A172 (cell line): ENCODE results near the gene MACROH2A1. TPM values are rescaled to one million over a fixed set of nuclear protein-coding genes. Genes with fewer than 3 reads are reported as not detected.
"Not testable (repeated sequence)": the region's sequence is repeated elsewhere in the genome, so short reads cannot be mapped to it uniquely, and the experiment has no call there.

ENCODE experiments used
- DNase-seq: peaks from one replicate; pipeline ENCODE4 v3.0.0-alpha.2; 2015; ENCODE audit warnings: low spot score
- total RNA-seq: library from RNA; depleted of rRNA; stranded (reverse); fragments of >200 nt; shearing (Covaris generic); gene quantifications from 2 replicates; pipeline ENCODE4 v1.2.3, GENCODE V29; 2014

MACROH2A1 gene
- total RNA-seq, 1 experiment from 2014 or later: 388 TPM

DNA sequence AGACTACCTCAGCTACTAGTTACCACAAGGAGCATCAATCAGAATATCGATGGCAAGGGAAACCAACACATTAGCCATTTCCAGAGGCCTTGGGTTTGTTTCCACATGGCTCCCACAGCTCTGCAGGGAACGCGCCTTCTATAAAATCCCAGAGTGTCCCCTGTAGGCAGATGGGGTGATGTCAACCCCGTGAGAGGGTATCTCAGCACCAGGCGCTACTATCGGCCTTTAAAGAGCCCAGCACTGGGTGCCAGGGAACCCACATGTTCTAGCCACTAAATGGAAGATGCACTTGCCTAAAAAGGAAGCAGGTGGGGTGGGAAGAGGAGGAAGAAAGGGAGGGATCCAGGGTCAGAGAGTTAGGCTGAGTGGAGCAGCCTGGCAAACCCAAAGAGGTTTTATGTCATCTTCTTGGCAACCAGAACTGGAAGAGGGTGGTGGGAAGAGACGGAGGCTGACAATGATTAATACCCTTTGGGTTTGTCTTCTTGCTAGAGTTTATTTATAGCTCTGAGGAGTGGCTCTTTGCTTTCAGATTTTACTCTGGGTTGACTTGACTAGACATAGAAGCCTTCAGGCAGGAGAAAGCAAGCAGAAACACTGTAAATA, 19.9 kb downstream of the MACROH2A1 start:
- peak; percentile 13 for DNase-seq

DNA sequence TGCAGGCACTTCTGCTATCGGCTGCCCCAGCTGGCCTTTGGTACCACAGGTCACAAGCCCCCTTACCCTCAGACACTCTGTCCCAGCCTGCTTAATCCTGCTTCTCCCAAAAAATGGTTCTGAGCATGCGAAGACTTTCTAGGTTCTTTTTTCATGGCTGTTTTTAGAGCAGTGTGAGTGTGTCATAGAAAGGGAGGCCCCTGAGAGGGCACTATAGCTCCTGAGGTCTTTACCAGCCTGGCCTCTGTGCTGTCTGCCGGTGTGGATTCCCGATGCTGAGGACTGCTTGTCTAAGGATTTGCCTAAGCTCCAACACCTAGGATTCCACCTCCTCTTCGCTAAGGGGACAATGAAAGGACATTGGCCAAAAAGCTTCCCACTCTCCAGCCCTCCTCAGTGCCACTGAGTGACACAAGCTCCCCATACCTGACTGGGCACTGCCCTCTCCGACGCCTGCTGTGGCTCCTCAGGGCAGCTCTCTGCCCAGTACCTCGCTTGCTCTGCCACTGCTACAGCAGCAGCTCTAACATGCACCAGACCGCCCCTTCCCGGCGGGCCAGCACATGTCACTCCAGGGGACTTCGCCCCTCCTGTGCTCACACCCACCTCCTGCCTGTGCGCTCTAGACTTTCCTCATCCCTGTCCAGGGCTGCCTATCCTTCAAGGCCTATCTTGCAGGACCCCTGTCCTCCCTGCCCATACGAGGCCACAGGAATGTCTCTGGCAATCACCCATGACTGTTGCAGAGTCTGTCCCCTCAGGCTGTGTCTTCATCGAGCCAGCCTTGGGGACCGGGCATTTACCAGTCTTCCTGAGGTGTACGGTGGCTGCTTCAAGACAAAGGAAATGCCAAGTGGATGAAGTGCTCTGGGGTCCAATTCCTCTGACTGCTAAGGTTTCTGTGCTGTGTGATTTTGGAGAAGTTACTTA, 21.0 kb downstream of the MACROH2A1 start:
- no peak for DNase-seq

DNA sequence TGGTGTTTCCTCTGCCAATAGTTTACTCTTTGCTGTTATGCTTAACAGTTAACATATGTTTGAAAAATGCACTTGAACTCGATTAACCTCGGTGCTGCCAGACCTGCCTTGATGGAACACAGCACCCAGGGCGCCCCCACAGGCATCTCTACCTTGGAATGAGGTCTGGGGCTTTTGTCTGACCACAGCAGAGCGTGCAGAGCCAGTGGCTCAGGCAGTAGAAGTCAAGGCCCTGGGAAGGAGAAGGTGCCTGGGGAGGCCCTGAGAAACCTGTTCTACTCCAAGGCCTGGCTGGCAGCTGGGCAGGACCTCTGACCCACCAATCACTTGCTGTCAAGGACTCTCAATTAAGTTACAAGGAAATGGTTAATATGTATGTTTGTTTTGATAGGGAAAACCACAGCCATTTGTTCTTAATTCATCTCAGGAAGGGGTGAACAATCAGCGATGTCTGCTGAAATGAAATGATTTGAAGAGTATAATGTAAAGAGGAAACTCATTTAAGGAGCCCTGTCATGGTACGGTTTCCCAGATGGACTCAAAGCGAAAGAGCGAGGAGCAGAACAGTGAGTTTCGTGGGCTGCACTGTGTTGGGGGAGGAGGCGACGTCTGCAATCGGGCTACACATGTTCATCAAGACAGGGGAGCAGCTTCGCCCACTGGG, 21.9 kb downstream of the MACROH2A1 start:
- DNase-seq: no peak

DNA sequence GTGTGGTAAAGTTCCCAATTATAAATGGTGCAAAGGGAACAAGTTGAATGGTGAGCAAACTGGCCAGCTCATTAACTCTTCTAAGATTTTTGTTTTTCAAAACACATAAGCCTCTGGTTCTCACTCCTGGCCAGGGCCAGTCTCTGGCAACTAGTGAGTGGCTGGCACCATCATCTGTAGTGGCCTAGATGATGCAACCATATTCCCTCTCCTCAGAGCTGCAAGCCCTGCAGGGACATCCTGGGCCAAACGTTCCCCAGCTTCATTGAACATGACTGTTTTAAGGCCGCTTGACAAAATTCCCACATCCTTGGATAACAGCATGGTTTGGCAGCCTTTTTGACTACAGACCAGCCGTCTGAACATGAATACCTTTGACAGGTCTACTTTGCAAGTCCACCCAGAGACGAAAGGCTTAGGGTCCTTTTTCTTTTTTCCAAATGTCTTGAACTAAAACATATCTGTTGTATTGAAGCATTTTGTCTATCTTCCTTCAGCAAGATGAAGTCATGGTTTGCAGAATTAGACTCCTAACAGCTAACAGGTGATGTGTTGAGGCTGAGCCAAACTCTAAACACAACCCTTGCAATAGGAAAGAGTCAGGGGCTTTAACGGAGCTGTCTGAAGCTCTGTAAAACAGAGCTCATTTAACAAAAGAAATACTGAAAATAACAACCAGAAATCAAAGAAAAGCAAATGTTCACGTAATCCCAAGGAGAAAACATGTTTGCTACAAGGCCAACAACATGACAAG, 23.8 kb downstream of the MACROH2A1 start:
- DNase-seq: no peak

DNA sequence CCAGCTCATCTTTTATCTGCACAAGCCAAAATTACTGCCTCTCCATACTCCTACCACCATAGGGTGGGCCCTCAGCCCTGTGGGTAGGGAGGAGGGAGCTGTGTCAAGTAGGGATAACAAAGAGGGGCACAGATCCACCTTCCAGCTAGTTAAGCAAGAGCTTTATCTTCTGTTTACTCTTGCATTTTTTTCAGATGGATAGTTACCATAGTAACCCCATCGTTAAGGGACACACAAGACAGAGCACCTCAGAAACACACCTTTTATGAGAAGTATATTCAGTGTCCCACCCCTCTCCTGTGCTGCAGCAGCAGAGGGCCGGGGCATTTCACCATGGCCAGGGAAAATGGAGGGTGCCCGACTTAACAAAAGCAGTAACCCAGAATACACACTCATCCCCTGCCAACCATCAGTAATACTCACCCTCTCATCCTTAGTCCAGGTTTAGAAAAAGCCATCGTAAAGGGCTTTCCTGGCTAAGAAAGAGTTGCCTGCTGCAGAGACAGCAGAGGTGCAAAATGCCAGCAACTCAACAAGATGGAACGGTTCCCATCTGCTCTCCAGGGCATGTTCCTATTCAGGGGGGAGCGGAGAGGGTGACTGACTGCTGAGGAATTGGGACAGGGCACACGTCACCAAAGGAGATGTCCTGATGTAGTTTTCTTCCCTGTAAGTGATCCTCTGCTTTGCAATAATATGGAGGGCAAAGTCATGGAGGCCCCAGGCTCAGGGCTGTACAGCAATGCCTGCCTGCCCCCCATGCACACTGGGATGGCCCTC, 25.1 kb downstream of the MACROH2A1 start:
- no peak for DNase-seq

DNA sequence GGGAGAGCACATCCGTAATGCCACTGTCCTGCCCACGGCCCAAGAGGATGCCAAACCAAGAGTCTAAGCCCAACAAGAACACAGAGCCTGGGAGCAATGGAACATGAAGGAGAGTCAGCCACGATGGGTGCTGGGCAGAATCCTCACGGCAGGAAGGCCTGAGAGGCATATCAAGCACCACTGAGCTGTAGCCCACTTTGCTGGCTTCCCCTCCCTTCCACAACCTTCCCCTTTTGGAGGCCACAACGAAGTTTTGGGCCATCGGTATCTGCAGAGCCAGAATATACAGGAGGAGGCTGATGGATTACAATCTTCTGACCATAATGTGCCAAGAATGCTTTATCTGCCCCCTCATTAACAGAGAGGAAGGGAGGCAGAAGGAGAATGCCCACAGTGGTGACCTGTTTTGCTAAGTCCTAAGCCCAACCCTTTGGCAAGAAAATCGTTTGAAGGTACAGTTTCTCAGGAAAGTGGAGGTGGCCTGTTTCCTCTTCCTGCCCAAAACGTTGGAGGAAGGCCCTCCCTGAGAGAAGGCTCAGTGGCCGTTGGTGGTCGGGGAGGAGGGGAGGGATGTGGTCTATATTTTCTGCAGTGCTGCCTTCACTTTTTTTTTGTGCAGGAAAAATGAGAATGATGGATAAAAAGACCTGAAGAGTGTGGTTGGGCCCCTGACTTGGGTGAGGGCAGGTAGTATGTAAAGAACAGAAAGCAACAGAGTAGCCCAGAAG, 26.2 kb downstream of the MACROH2A1 start:
- DNase-seq: no peak

DNA sequence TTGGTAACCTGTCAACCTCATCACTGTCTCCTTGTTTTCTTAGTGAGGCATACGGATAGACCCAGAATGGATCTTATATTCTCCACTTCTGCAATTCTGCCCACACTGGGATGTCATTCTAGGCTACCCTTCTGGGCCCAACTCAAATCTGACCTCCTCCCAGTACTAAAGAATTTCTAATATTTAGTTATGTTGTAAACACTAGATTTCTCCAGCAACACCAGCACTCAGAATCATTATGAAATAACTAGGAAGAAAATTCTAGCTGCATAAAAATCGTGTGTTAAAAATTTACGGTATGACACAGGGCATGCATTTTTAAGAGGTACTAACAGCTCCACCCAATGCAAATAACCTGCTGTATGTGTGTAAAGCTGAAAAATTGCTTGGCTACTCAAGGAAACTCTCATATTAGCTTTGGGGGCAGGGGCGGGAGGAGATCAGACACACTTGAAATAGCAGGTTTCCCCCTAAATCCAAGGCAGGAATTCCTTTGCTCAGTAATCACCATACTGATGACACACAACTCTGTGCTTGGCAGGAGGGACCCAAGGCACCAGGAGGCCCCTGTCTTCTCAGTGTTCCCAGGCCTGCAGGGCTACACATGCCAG, 27.3 kb downstream of the MACROH2A1 start:
- DNase-seq: no peak

DNA sequence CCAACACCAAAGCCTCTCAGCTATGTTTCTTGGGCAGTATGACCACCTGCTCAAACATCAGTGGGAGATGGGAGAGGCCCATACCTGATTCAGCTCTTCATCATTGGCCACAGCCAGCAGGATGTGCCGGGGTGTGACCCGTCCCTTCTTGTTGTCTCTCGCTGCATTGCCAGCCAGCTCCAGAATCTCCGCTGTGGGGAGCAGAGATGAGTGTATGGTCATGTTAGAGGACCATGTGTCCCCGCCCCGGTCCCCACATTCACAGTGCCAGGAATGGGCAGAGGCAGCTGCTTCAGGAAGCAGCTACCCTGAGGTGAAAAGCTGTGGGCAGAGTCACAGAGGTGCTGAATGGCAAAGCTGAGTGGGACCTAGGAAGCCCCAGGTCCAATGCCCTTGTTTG, 29.1 kb downstream of the MACROH2A1 start:
- no peak for DNase-seq

DNA sequence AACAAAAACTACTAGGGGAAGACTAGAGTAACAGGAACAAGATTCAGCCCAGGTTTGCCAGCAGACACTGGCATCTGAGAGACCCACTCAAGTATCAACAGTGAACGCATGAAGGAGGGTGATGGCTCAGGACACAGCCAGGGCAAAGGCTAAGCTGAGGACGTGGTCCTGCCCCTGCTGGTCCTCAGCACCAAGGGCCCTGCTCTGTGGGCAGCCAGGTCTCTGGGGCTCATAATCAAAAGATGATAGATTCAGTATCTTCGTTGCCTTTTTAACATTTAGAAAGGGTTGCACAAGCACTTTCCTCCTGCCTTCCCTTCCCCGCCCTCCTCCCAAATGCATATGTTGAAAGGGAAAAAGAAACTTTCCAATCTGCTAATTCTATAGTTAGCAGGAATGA, 31.5 kb downstream of the MACROH2A1 start:
- DNase-seq: no peak

DNA sequence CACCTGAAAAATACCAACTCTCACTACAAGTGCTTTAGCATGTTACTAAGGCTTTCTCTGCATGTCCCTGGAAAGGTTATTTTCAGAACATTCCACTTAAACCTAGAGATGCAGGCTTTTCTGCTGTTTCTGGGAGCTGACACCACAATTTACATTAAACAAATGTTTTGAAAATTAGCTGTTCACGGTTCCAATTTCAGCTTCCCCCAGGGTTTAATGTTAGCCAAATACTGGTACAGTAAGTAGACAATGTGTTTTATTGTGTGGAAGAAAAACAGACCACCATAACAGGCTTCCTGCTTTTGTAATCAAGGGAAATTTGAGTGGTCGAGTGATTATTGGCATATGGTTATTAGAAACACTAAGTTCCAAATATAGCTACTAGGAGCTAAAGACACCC, 32.0 kb downstream of the MACROH2A1 start:
- no peak for DNase-seq

DNA sequence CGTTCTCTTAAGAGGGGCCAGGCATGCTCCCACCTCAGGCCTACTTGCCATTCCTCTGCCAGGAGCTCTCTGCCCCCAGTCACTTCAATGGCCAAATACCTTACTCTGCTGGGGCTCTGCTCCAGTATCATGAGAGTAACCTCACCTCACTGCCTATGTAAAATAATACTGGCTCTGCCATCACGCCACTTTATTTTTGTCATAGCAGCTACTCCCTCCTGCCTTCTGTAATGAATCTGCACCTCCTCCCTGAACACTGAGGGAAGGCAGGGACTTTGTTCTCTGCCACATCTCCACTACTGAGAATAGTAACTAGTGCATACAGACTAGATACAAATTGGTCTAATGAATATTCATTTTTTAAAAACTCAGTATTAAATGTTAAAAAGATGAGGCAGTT, 33.8 kb downstream of the MACROH2A1 start:
- no peak for DNase-seq

DNA sequence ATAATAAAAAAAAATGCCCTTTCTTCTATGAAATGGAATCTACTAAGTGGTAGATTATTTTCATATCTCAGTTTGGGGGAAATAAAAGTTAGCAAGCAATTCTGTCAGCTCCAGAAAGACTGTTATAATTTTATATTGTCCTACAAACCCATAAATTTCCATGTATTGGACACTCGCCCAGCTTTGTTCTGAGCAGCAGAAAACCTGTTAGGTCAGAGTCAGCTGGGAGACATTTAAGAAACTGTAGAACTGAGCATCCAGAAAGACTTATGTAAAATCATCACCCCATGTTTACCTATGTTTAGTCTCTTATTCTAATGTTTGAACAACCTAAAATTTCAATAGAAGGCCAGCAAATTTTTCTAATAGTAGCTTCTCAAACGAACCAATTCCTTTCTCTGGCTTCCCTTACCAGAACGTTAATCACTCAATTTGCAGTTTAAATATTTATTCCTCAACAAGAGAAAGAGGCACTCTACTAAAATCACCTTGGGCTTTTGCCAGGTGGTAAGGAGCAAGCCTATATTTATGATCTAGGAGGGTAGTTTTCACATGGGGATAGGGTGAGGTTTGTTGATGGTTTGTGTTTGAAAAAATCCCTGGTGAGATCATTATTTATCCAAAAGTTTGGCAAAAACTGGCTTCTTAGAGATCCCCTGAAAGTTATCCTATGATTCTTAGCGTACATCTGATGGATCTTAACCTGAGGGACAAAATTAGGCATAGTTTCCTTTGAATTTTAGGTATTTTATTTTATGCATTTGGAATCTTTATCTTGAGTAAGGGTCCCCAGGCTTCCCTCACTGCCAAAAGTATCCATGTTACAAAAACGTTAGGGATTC, 34.4 kb downstream of the MACROH2A1 start:
- DNase-seq: no peak

DNA sequence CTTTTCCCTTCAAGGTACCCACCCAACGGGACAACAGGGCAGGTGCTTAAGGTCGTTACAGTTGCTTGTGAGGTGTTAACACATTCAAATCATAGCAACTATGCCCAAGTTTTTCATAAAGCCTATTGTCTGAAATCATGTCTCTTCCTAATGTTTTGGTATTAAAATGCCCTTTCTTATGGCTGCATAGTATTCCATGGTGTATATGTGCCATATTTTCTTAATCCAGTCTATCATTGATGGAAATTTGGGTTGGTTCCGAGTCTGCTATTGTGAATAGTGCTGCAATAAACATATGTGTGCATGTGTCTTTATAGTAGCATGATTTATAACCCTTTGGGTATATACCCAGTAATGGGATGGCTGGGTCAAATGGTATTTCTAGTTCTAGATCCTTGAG, 35.7 kb downstream of the MACROH2A1 start:
- DNase-seq: not testable (repeated sequence)

DNA sequence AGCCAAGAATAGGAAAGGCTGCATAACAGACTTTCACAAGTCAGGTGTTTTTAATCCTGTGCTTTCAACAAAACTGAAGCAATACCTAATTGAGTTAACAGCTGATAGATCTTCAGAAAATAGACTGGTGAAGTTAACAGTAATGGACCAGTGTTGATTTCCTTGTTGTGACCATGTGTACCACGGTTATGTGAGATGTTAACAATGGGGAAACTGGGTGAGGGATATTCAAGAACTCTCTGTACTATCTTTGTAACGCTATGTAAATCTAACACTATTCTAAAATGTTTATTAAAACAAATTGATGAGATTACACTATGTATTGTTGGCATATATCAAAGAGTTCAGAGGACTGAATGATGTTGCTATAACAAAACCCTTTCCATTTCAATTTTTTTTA, 36.9 kb downstream of the MACROH2A1 start:
- DNase-seq: no peak

DNA sequence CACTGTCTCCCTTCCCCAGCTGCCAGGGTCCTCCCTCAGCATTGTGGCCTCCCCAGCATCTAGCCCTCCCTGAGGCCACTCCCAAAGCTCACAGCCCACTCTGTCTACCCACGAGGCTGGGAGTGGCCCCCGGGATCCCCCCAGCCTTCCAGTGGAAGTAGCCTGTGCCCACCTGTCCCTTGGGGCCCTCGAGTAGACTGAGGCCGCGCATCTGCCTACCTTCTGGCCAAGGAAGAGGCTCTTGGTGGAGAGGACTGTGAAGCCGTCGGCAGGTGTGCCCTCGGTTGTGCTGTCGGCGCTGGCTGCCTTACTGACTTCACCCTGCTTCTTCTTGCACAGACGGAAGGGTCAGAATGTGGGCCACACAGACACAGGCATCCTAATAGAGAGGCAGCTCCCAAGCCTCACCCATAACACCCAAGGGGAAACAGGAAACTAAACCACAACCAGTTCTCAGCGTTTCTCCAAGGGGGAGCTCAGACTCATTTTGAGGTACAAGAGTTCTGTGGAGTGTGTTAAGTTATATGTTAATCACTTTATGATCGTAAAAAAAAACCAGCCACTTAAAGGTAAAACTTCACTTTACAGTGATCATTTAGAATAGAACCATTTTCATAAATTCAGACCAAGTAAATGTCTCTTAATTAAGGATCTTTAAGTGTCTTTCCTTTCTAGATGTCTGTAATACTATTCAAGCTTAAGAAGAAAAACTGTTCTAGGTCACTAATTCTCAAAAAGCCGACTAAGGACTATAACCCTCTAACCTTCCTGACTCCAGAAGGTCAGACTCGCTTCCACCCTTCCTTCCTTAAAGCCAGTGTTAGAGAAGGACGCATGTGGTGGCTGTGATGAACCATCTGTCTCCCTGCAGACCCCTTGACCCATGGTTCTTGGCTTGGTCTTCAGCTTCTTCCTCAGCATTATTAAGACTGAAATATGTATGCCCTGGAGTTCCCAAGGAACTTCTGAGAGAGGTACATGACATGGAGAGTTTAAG, 38.5 kb downstream of the MACROH2A1 start:
- no peak for DNase-seq

DNA sequence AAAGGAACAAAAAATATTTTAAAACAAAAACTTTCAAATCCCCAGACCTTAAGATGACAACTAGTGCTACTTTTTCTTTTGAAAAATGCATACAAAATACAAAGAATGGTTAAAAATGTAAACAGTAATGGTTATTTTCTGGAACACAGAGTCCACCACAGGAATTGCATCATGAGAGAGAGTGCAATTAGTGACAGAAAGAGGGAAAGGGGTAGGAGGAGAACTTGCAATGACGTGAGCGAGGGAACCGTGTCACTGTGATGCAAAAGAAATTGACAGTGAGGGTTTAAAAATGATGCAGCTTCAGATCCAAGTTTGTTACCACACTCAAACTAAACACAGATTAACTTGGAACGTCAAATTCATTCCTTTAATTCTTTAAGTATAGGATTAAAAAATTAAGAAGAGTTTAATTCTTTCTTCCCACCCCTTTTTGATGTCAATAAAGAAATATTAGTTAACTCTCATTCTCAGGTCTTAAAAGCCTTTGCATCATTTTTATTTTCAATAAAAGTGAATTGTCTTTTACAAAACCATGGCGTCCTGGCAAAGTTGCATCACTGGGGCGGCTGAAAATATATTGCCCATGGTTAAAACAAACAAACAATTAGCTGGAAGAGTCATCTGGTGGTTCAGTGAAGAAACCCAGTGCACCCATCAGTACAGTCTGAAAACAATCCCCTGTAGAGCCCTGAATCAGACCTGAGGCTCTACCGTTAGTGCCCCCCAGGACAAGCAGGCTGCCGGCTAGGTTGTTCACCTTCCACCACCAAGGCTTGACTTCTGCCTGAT, 39.5 kb downstream of the MACROH2A1 start:
- no peak for DNase-seq

DNA sequence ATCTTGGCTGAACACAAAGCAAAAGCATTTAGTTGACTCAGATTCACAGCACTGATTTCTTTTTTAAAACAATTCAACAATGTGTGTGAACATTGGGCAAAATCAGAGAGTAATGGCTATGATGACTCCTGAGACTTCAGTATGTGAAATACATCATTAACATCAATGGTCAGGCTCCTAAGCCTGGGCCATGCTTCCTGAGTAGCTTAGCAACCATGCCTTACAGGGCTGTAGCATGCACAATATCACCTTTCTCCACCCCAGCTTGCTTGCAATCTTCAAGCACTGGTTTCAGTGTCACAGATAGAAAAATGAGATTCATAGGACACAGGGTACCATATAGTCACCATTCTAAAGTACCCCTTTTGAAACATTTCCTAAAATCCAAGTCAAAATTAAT, 41.3 kb downstream of the MACROH2A1 start:
- DNase-seq: no peak
